SK-N-SH (cell line): Measurements from ENCODE around the gene UBA1. TPM values are rescaled to one million over a fixed set of nuclear protein-coding genes. Genes with fewer than 3 reads are reported as not detected.
A peak's percentile ranks its signal among the peaks of the same experiment; 100 is the strongest.

Experiments
- CTCF ChIA-PET: fragments of 300-600, 350-600 bp; formaldehyde crosslinking; extraction: SDS; loops from one replicate; lab custom pipeline; 2021; lab: Yijun Ruan, JAX
- POLR2A ChIA-PET: fragments of 350-600 bp; sonication (Branson Sonifier 250); formaldehyde crosslinking; extraction: SDS; loops from one replicate; lab custom pipeline; 2020; ENCODE audit warnings: antibody characterized with exemption, inconsistent platforms; lab: Yijun Ruan, JAX
- DNase-seq: peaks from one replicate; pipeline ENCODE4 v3.0.0; 2012
- H2AFZ ChIP-seq: fragments of 200-600 bp; sonication (generic); 2 replicates; pipeline ENCODE4 v1.8.1; 2016; ENCODE audit warnings: antibody characterized with exemption, mild to moderate bottlenecking, low read depth
- H3F3A ChIP-seq: fragments of 200-600 bp; sonication (generic); replicated peaks from 2 replicates; pipeline ENCODE3; 2016; ENCODE audit warnings: antibody characterized with exemption, mild to moderate bottlenecking; ENCODE audit not compliant: insufficient read depth
- H3K27ac ChIP-seq, 2 experiments: fragments of 200-500 bp in 1 of 2; fragments of 200-600 bp in 1 of 2; sonication (Bioruptor generic) in 1 of 2; sonication (generic), shearing (Covaris generic) in 1 of 2; 2 replicates each; pipeline versions ENCODE4 v1.5.1 to v1.6.1; 2014 to 2016; ENCODE audit warnings: low read depth in 2 of 2, inconsistent platforms in 1 of 2, low read length in 1 of 2, mild to moderate bottlenecking in 1 of 2, mixed read lengths in 1 of 2
- H3K27me3 ChIP-seq: fragments of 200-600 bp; sonication (generic), shearing (Covaris generic); 2 replicates; pipeline ENCODE4 v1.6.1; 2016; ENCODE audit warnings: mixed run types; ENCODE audit not compliant: insufficient read depth
- H3K36me3 ChIP-seq, 2 experiments: fragments of 200-500 bp in 1 of 2; fragments of 200-600 bp in 1 of 2; sonication (Bioruptor generic) in 1 of 2; sonication (generic) in 1 of 2; replicated peaks in 1 of 2; 2 replicates each; pipeline versions ENCODE3 to v1.5.1; 2014 to 2016; ENCODE audit warnings: low read length in 1 of 2, mild to moderate bottlenecking in 1 of 2; ENCODE audit not compliant: insufficient read depth in 2 of 2, control insufficient read depth in 1 of 2
- H3K4me1 ChIP-seq, 2 experiments: fragments of 200-500 bp in 1 of 2; fragments of 200-600 bp in 1 of 2; sonication (Bioruptor generic) in 1 of 2; sonication (generic), shearing (Covaris generic) in 1 of 2; 2 replicates each; pipeline versions ENCODE4 v1.5.1 to v1.6.1; 2014 to 2016; ENCODE audit warnings: low read depth in 1 of 2, low read length in 1 of 2, mixed run types in 1 of 2; ENCODE audit not compliant: insufficient read depth in 2 of 2, control insufficient read depth in 1 of 2
- H3K4me2 ChIP-seq: fragments of 200-600 bp; sonication (generic), shearing (Covaris generic); 2 replicates; pipeline ENCODE4 v1.6.1; 2017; ENCODE audit warnings: mixed run types
- H3K4me3 ChIP-seq, 2 experiments: fragments of 200-500 bp in 1 of 2; fragments of 200-600 bp in 1 of 2; sonication (Bioruptor generic) in 1 of 2; sonication (generic), shearing (Covaris generic) in 1 of 2; 2 replicates each; pipeline versions ENCODE4 v1.5.1 to v1.8.1; 2014 to 2016; ENCODE audit warnings: low read depth in 2 of 2, inconsistent platforms in 1 of 2, low read length in 1 of 2, mild to moderate bottlenecking in 1 of 2, mixed read lengths in 1 of 2, moderate library complexity in 1 of 2
- H3K79me2 ChIP-seq: fragments of 200-600 bp; sonication (generic); 2 replicates; pipeline ENCODE4 v1.8.1; 2017; ENCODE audit warnings: mild to moderate bottlenecking; ENCODE audit not compliant: insufficient read depth
- H3K9ac ChIP-seq: fragments of 200-600 bp; sonication (generic); 2 replicates; pipeline ENCODE4 v1.6.1; 2017; ENCODE audit warnings: mixed run types
- H3K9me2 ChIP-seq: fragments of 200-600 bp; sonication (generic); 2 replicates; pipeline ENCODE4 v1.6.1; 2017; ENCODE audit warnings: mixed run types
- H3K9me3 ChIP-seq: fragments of 200-600 bp; sonication (generic); 2 replicates; pipeline ENCODE4 v1.6.1; 2017; ENCODE audit warnings: mixed run types, mild to moderate bottlenecking, moderate library complexity
- H4K20me1 ChIP-seq: fragments of 200-600 bp; sonication (generic); 2 replicates; pipeline ENCODE4 v1.6.1; 2017; ENCODE audit warnings: mild to moderate bottlenecking, mixed run types; ENCODE audit not compliant: insufficient read depth
- CHD2 ChIP-seq: fragments of 150-350 bp; IDR thresholded peaks from 2 replicates; pipeline ENCODE4 v1.6.1; 2018; ENCODE audit warnings: low read length; ENCODE audit not compliant: partially characterized antibody
- CTCF ChIP-seq: fragments of 200-600 bp; sonication (generic); IDR thresholded peaks from 2 replicates; pipeline ENCODE4 v1.6.1; 2017; ENCODE audit warnings: antibody characterized with exemption, mild to moderate bottlenecking, moderate library complexity
- ELF1 ChIP-seq: IDR thresholded peaks from 2 replicates; pipeline ENCODE4 v1.4.0; 2012
- EP300 ChIP-seq, 2 experiments: IDR thresholded peaks; 2 replicates each; pipeline versions ENCODE4 v1.4.0 to v1.6.1; 2012; ENCODE audit warnings: borderline replicate concordance in 1 of 2, low read depth in 1 of 2, low read length in 1 of 2
- FOSL2 ChIP-seq: IDR thresholded peaks from 2 replicates; pipeline ENCODE4 v1.4.0; 2012; ENCODE audit warnings: low read depth, mild to moderate bottlenecking, moderate library complexity, borderline replicate concordance
- FOXJ3 ChIP-seq: sonication (generic); formaldehyde crosslinking; IDR thresholded peaks from 2 replicates; pipeline ENCODE4 v1.5.1; 2020; ENCODE audit warnings: mild to moderate bottlenecking, missing genetic modification reagents
- GABPA ChIP-seq: IDR thresholded peaks from 2 replicates; pipeline ENCODE4 v1.4.0; 2012; ENCODE audit warnings: low read depth, mild to moderate bottlenecking
- GATA2 ChIP-seq: sonication (generic); formaldehyde crosslinking; IDR thresholded peaks from 2 replicates; pipeline ENCODE4 v1.5.0; 2020; ENCODE audit warnings: mild to moderate bottlenecking, missing genetic modification reagents
- IRF3 ChIP-seq: fragments of 150-350 bp; IDR thresholded peaks from 2 replicates; pipeline ENCODE4 v1.6.1; 2016; ENCODE audit warnings: mild to moderate bottlenecking, low read depth, low read length
- MAX ChIP-seq: IDR thresholded peaks from 2 replicates; pipeline ENCODE4 v1.4.0; 2012; ENCODE audit warnings: low read depth
- MXI1 ChIP-seq: IDR thresholded peaks from 2 replicates; pipeline ENCODE4 v1.6.1; 2012; ENCODE audit warnings: mild to moderate bottlenecking, low read depth, low read length, improper control_type of control experiment
- NFIC ChIP-seq: IDR thresholded peaks from 2 replicates; pipeline ENCODE4 v1.4.0; 2012; ENCODE audit warnings: borderline replicate concordance
- NRF1 ChIP-seq: IDR thresholded peaks from 2 replicates; pipeline ENCODE4 v1.6.1; 2012; ENCODE audit warnings: low read depth, mild to moderate bottlenecking, low read length
- POLR2AphosphoS5 ChIP-seq: IDR thresholded peaks from 2 replicates; pipeline ENCODE4 v1.6.1; 2012; ENCODE audit warnings: low read depth, low read length
- RAD21 ChIP-seq: IDR thresholded peaks from 2 replicates; pipeline ENCODE4 v1.6.1; 2012; ENCODE audit warnings: mild to moderate bottlenecking, low read length
- RCOR1 ChIP-seq: fragments of 150-350 bp; IDR thresholded peaks from 2 replicates; pipeline ENCODE4 v1.6.1; 2017; ENCODE audit warnings: antibody characterized with exemption, low read length
- RXRA ChIP-seq: IDR thresholded peaks from 2 replicates; pipeline ENCODE4 v1.4.0; 2012; ENCODE audit warnings: low read depth, mild to moderate bottlenecking, borderline replicate concordance
- SIN3A ChIP-seq: IDR thresholded peaks from 2 replicates; pipeline ENCODE4 v1.6.1; 2012; ENCODE audit warnings: low read depth, mild to moderate bottlenecking, low read length, moderate library complexity, borderline replicate concordance
- TAF1 ChIP-seq: IDR thresholded peaks from 2 replicates; pipeline ENCODE4 v1.6.1; 2012; ENCODE audit warnings: low read depth, mild to moderate bottlenecking, low read length, moderate library complexity, borderline replicate concordance
- USF1 ChIP-seq: IDR thresholded peaks from 2 replicates; pipeline ENCODE4 v1.4.0; 2012; ENCODE audit warnings: low read depth, borderline replicate concordance
- YY1 ChIP-seq: IDR thresholded peaks from 2 replicates; pipeline ENCODE4 v1.4.0; 2012; ENCODE audit warnings: low read depth, mild to moderate bottlenecking
- WGBS: methylation state at CpG from one replicate; pipeline ENCODE4 v1.1.6; 2017; ENCODE audit warnings: low lambda C conversion rate; 5-methylcytosine and 5-hydroxymethylcytosine counted together
- polyA plus RNA-seq, 3 experiments: library from polyadenylated mRNA; depleted of rRNA; stranded (reverse); fragments of >200 nt; gene quantifications; 2 replicates each; pipeline ENCODE4 v1.2.3, GENCODE V29; 2012

Gene UBA1
- polyA plus RNA-seq, 1 of the 3 experiments (the other 2 are of a cell fraction), result 283 TPM

- Histone ChIP-seq H3K9me3 (no peaks in the 10 kb centered on the region), H3F3A (no peaks in the 10 kb centered on the region), H3K4me3 (no peak overlapping the region), H3K79me2 (peaks cover 23% of the 10 kb centered on the region), H3K9ac (no peak overlapping the region), H4K20me1 (peaks cover 5% of the 10 kb centered on the region)
- WGBS, result 64% methylated on average over 5 of the region's 19 CpGs
- CTCF ChIA-PET, result interaction anchor here (1.6 to 4.0 kb wide), 3 partner anchors 13 to 333 kb away, joined by 3 to 29 read pairs (median 19); no protein-coding TSS in a partner anchor
- no peak for TF ChIP-seq FOSL2
- no peak for TF ChIP-seq CTCF
- TF ChIP-seq CHD2, result no peak
- TF ChIP-seq USF1, result no peak
- no peak for TF ChIP-seq YY1
- no peak for TF ChIP-seq FOXJ3 (CRISPR knock-in tag)
- no peak for TF ChIP-seq RAD21
- no peak for TF ChIP-seq NFIC
- no peak for TF ChIP-seq RCOR1
- TF ChIP-seq GABPA, result no peak
- no peak for TF ChIP-seq SIN3A
- TF ChIP-seq RXRA, result no peak
- no peak for TF ChIP-seq GATA2 (CRISPR knock-in tag)
- TF ChIP-seq, all 33 proteins: peak for 0
- H3K36me3 ChIP-seq, result peaks cover 0 to 7% of the 10 kb centered on the region in 2 experiments
- H3K4me1 ChIP-seq, result peaks cover 2 to 9% of the 10 kb centered on the region in 2 experiments; a peak in 2 of 4 replicates
- no peak overlapping the region for H3K4me2 ChIP-seq
- H2AFZ ChIP-seq, result no peak overlapping the region
- no peak overlapping the region for H3K27ac ChIP-seq
- POLR2A ChIA-PET, result interaction anchor here (1.4 kb wide), 1 partner anchor 334 kb away, joined by 4 read pairs; no protein-coding TSS in a partner anchor
- no peaks in the 10 kb centered on the region for H3K9me2 ChIP-seq
- no peak for DNase-seq
- peaks cover 14% of the 10 kb centered on the region; the same call in 1 of the 2 replicates for H3K27me3 ChIP-seq
Measured at GRCh38 chrX:47189906-47190305, 3.7 kb upstream of the UBA1 start.

GRCh38 chrX:47190445-47191269 is 3.0 kb upstream of the UBA1 start:
- peak overlapping the region; percentile 27 to 40; a peak in 3 of 4 replicates for H3K27ac ChIP-seq
- peak overlapping the region; percentile 67 for H3K9ac ChIP-seq
- peaks cover 31% of the 10 kb centered on the region for H3K79me2 ChIP-seq
- H3K27me3 ChIP-seq, result peaks cover 14% of the 10 kb centered on the region; the same call in 1 of the 2 replicates
- 8% methylated on average over 14 of the region's 40 CpGs for WGBS
- POLR2A ChIA-PET, result interaction anchor here (0.6 to 1.4 kb wide), 3 partner anchors 46 to 333 kb away, joined by 3 to 4 read pairs (median 3); partner anchors contain the start of genes NDUFB11 and RBM10
- peaks cover 13% of the 10 kb centered on the region for H4K20me1 ChIP-seq
- no peaks in the 10 kb centered on the region for H3K9me2 ChIP-seq
- TF ChIP-seq POLR2AphosphoS5 (peak; percentile 74; the same call in 1 of the 2 replicates), SIN3A (peak; percentile 28; the same call in 1 of the 2 replicates), YY1 (no peak), ELF1 (peak; percentile 37; the same call in 1 of the 2 replicates), IRF3 (no peak), USF1 (peak; percentile 69; the same call in 1 of the 2 replicates), RCOR1 (peak; percentile 25; the same call in 1 of the 2 replicates), MXI1 (peak; percentile 95), MAX (peak; percentile 93), EP300 (IDR thresholded peaks at IDR 0.05; ENCODE audit: borderline replicate concordance in 1 of 2, low read depth in 1 of 2, low read length in 1 of 2) (peak in 1 of 2 experiments; percentile 52; a peak in 1 of 4 replicates), TAF1 (peak; percentile 69; the same call in 1 of the 2 replicates), NRF1 (no peak)
- TF ChIP-seq, all 33 proteins: peak for 9
- peak overlapping the region; percentile 83 for H2AFZ ChIP-seq
- H3K36me3 ChIP-seq, result peaks cover under 1 to 2% of the 10 kb centered on the region in 2 experiments
- H3K4me1 ChIP-seq, result peaks cover 9 to 13% of the 10 kb centered on the region in 2 experiments; a peak in 2 of 4 replicates
- peak overlapping the region; percentile 58 to 72 for H3K4me3 ChIP-seq
- H3F3A ChIP-seq, result no peaks in the 10 kb centered on the region
- DNase-seq, result peak; percentile 95
- no peaks in the 10 kb centered on the region for H3K9me3 ChIP-seq
- CTCF ChIA-PET, result interaction anchor here (1.6 to 4.0 kb wide), 3 partner anchors 14 to 333 kb away, joined by 3 to 29 read pairs (median 19); no protein-coding TSS in a partner anchor
- H3K4me2 ChIP-seq, result peak overlapping the region; percentile 83
